ENCODE measurements around the gene MLLT10. TPM values are rescaled to one million over a fixed set of nuclear protein-coding genes. Genes with fewer than 3 reads are reported as not detected.

MLLT10 gene
- total RNA-seq, 1 donor from 2014 or later = 43.3 TPM

GRCh38 chr10:21719502-21719901 lies 185.5 kb downstream of the MLLT10 start:
- Histone ChIP-seq H3K27ac (ENCODE audit: low read depth, low read length) (no peak overlapping the region), H3K36me3 (ENCODE audit: control insufficient read depth in 3 of 3, insufficient read depth in 3 of 3, low read length in 3 of 3) (peaks cover 0 to 7% (median under 1%) of the 10 kb centered on the region in 3 donors), H3K9ac (ENCODE audit: low read depth in 1 of 3, low read length in 3 of 3) (no peak overlapping the region), H3K27me3 (ENCODE audit: control insufficient read depth in 3 of 3, insufficient read depth in 3 of 3, low read length in 3 of 3) (no peaks in the 10 kb centered on the region), H3K4me1 (ENCODE audit: control insufficient read depth in 3 of 3, insufficient read depth in 3 of 3, low read length in 3 of 3) (peaks cover 0 to 4% (median 3%) of the 10 kb centered on the region in 3 donors), H3K4me3 (ENCODE audit: low read length in 3 of 3) (no peak overlapping the region), H3K9me3 (ENCODE audit: control insufficient read depth in 3 of 3, low read length in 3 of 3) (no peaks in the 10 kb centered on the region)

DNA sequence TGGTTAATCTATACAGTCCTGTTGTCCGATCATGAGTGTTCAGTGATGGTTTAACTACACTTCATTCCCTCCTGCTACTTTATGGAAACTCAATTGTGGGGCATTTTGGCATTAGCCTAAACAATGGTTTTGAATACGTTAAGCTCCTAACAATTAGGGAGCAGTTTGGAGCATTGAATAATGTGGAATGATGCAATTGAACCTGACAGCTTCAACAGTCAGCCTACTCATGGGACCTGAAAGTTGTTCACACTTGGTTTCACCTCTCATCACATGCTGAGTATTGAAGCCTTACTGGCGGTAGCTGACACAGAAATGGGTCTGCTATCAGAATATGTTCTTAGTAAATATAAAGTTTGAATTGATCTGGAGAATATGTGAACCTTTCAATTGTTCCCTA lies 186.1 kb downstream of the MLLT10 start:
- H3K27ac ChIP-seq (ENCODE audit: low read depth, low read length) = no peak overlapping the region
- H3K27me3 ChIP-seq (ENCODE audit: control insufficient read depth in 3 of 3, insufficient read depth in 3 of 3, low read length in 3 of 3) = no peaks in the 10 kb centered on the region
- H3K4me1 ChIP-seq (ENCODE audit: control insufficient read depth in 3 of 3, insufficient read depth in 3 of 3, low read length in 3 of 3) = peaks cover 0 to 9% (median 3%) of the 10 kb centered on the region in 3 donors
- peaks cover 0 to 5% (median 0%) of the 10 kb centered on the region in 3 donors for H3K36me3 ChIP-seq (ENCODE audit: control insufficient read depth in 3 of 3, insufficient read depth in 3 of 3, low read length in 3 of 3)
- H3K9me3 ChIP-seq (ENCODE audit: control insufficient read depth in 3 of 3, low read length in 3 of 3) = no peaks in the 10 kb centered on the region
- no peak overlapping the region for H3K9ac ChIP-seq (ENCODE audit: low read depth in 1 of 3, low read length in 3 of 3)
- no peak overlapping the region for H3K4me3 ChIP-seq (ENCODE audit: low read length in 3 of 3)

- H3K4me3 ChIP-seq (ENCODE audit: low read length in 3 of 3) = no peak overlapping the region
- H3K27me3 ChIP-seq (ENCODE audit: control insufficient read depth in 3 of 3, insufficient read depth in 3 of 3, low read length in 3 of 3) = no peaks in the 10 kb centered on the region
- no peaks in the 10 kb centered on the region for H3K9me3 ChIP-seq (ENCODE audit: control insufficient read depth in 3 of 3, low read length in 3 of 3)
- no peak overlapping the region for H3K9ac ChIP-seq (ENCODE audit: low read depth in 1 of 3, low read length in 3 of 3)
- no peak overlapping the region for H3K27ac ChIP-seq (ENCODE audit: low read depth, low read length)
- H3K36me3 ChIP-seq (ENCODE audit: control insufficient read depth in 3 of 3, insufficient read depth in 3 of 3, low read length in 3 of 3) = peaks cover 0 to 5% (median 0%) of the 10 kb centered on the region in 3 donors
- peaks cover 0 to 9% (median 3%) of the 10 kb centered on the region in 3 donors for H3K4me1 ChIP-seq (ENCODE audit: control insufficient read depth in 3 of 3, insufficient read depth in 3 of 3, low read length in 3 of 3)
Observed at GRCh38 chr10:21721000-21721665, 187.1 kb downstream of the MLLT10 start.

GRCh38 chr10:21722209-21722608 lies 188.2 kb downstream of the MLLT10 start:
- H3K4me1 ChIP-seq (ENCODE audit: control insufficient read depth in 3 of 3, insufficient read depth in 3 of 3, low read length in 3 of 3) = peaks cover 0 to 9% (median 3%) of the 10 kb centered on the region in 3 donors
- H3K9me3 ChIP-seq (ENCODE audit: control insufficient read depth in 3 of 3, low read length in 3 of 3) = no peaks in the 10 kb centered on the region
- H3K9ac ChIP-seq (ENCODE audit: low read depth in 1 of 3, low read length in 3 of 3) = no peak overlapping the region
- H3K4me3 ChIP-seq (ENCODE audit: low read length in 3 of 3) = no peak overlapping the region
- peaks cover 0 to 2% (median 2%) of the 10 kb centered on the region in 3 donors for H3K36me3 ChIP-seq (ENCODE audit: control insufficient read depth in 3 of 3, insufficient read depth in 3 of 3, low read length in 3 of 3)
- no peak overlapping the region for H3K27ac ChIP-seq (ENCODE audit: low read depth, low read length)
- H3K27me3 ChIP-seq (ENCODE audit: control insufficient read depth in 3 of 3, insufficient read depth in 3 of 3, low read length in 3 of 3) = no peaks in the 10 kb centered on the region

GRCh38 chr10:21724020-21724589 lies 190.1 kb downstream of the MLLT10 start:
- H3K9ac ChIP-seq (ENCODE audit: low read depth in 1 of 3, low read length in 3 of 3) = no peak overlapping the region
- no peaks in the 10 kb centered on the region for H3K27me3 ChIP-seq (ENCODE audit: control insufficient read depth in 3 of 3, insufficient read depth in 3 of 3, low read length in 3 of 3)
- H3K4me1 ChIP-seq (ENCODE audit: control insufficient read depth in 3 of 3, insufficient read depth in 3 of 3, low read length in 3 of 3) = peaks cover 0 to 9% (median 3%) of the 10 kb centered on the region in 3 donors
- no peak overlapping the region for H3K4me3 ChIP-seq (ENCODE audit: low read length in 3 of 3)
- H3K9me3 ChIP-seq (ENCODE audit: control insufficient read depth in 3 of 3, low read length in 3 of 3) = no peaks in the 10 kb centered on the region
- no peak overlapping the region for H3K27ac ChIP-seq (ENCODE audit: low read depth, low read length)
- peaks cover 0 to 2% (median 0%) of the 10 kb centered on the region in 3 donors for H3K36me3 ChIP-seq (ENCODE audit: control insufficient read depth in 3 of 3, insufficient read depth in 3 of 3, low read length in 3 of 3)

GRCh38 chr10:21724687-21725367 lies 190.8 kb downstream of the MLLT10 start:
- Histone ChIP-seq H3K9me3 (ENCODE audit: control insufficient read depth in 3 of 3, low read length in 3 of 3) (no peaks in the 10 kb centered on the region), H3K4me3 (ENCODE audit: low read length in 3 of 3) (no peak overlapping the region), H3K36me3 (ENCODE audit: control insufficient read depth in 3 of 3, insufficient read depth in 3 of 3, low read length in 3 of 3) (peaks cover 0 to 2% (median 0%) of the 10 kb centered on the region in 3 donors), H3K27ac (ENCODE audit: low read depth, low read length) (no peak overlapping the region), H3K27me3 (ENCODE audit: control insufficient read depth in 3 of 3, insufficient read depth in 3 of 3, low read length in 3 of 3) (no peaks in the 10 kb centered on the region), H3K9ac (ENCODE audit: low read depth in 1 of 3, low read length in 3 of 3) (no peak overlapping the region), H3K4me1 (ENCODE audit: control insufficient read depth in 3 of 3, insufficient read depth in 3 of 3, low read length in 3 of 3) (peaks cover 0 to 9% (median 3%) of the 10 kb centered on the region in 3 donors)

DNA sequence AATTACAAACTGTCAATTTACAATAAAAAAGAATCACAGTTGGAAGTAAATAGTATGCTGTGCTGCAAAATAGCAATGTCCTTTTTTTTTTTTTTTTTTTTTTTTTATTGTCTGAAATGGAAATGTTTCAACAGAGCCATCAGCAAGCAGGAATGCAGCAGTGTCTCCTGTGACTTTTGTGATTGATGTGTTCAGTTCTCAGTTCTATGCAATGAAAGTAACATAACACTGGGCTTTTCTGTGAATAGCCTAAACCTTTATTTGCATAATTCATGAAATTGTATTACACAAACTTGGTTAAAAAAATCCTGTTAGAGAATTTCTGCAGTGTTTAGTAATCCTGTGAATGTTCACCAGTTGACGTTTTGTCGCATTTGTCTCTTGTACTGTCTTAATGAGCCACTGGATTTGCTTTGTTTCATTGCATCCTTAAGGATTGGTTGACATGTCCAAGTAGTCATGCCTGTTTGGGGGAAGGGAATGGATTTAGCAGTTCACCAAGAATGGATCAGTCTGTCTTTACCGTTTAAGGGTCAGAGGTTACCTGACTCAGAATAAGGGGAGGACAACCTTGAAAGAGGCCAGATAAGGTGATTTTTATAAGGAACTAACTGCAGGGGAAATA lies 192.7 kb downstream of the MLLT10 start:
- Histone ChIP-seq H3K36me3 (ENCODE audit: control insufficient read depth in 3 of 3, insufficient read depth in 3 of 3, low read length in 3 of 3) (peaks cover 0 to 6% (median 3%) of the 10 kb centered on the region in 3 donors), H3K4me1 (ENCODE audit: control insufficient read depth in 3 of 3, insufficient read depth in 3 of 3, low read length in 3 of 3) (peaks cover 0 to 9% (median 3%) of the 10 kb centered on the region in 3 donors), H3K27me3 (ENCODE audit: control insufficient read depth in 3 of 3, insufficient read depth in 3 of 3, low read length in 3 of 3) (no peaks in the 10 kb centered on the region), H3K27ac (ENCODE audit: low read depth, low read length) (no peak overlapping the region), H3K9ac (ENCODE audit: low read depth in 1 of 3, low read length in 3 of 3) (no peak overlapping the region), H3K9me3 (ENCODE audit: control insufficient read depth in 3 of 3, low read length in 3 of 3) (no peaks in the 10 kb centered on the region), H3K4me3 (ENCODE audit: low read length in 3 of 3) (no peak overlapping the region)

DNA sequence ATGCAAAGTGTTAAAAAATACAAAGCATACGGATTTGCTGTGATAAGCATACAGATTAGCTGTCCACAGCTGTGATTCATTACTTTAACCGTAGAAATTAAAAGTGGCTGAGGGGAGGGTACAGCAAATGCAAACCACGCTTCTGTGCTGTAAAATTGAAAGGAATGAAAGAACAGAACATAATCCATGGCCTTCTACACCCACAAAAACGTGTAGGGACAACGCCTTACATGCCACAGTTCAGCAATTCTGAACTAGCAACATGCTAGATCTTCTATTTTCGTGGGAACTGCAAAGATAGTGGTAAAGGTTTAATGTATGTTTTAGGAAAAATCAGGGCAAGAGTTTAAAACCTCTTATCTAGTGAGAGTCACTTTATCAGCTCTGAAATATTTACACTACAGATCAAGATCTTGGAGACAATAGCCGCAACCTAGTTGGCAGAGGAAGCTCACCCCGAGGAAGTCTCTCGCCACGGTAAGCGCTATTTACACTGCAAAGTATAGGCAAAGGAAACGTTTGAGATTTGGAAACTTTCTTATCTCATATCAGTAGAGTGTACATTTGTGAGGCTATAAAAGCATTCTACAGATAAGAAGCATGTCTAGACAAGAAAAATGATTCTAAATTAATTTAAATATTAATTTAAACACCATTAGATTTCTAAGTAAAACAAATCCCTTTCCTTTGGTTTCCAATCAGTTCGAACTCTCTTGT lies 193.6 kb downstream of the MLLT10 start:
- no peak overlapping the region for H3K27ac ChIP-seq (ENCODE audit: low read depth, low read length)
- no peaks in the 10 kb centered on the region for H3K27me3 ChIP-seq (ENCODE audit: control insufficient read depth in 3 of 3, insufficient read depth in 3 of 3, low read length in 3 of 3)
- H3K9me3 ChIP-seq (ENCODE audit: control insufficient read depth in 3 of 3, low read length in 3 of 3) = no peaks in the 10 kb centered on the region
- H3K4me3 ChIP-seq (ENCODE audit: low read length in 3 of 3) = no peak overlapping the region
- H3K9ac ChIP-seq (ENCODE audit: low read depth in 1 of 3, low read length in 3 of 3) = no peak overlapping the region
- peaks cover 0 to 6% (median 3%) of the 10 kb centered on the region in 3 donors for H3K36me3 ChIP-seq (ENCODE audit: control insufficient read depth in 3 of 3, insufficient read depth in 3 of 3, low read length in 3 of 3)
- H3K4me1 ChIP-seq (ENCODE audit: control insufficient read depth in 3 of 3, insufficient read depth in 3 of 3, low read length in 3 of 3) = peaks cover 0 to 9% (median 3%) of the 10 kb centered on the region in 3 donors

- Histone ChIP-seq H3K27ac (ENCODE audit: low read depth, low read length) (no peak overlapping the region), H3K9ac (ENCODE audit: low read depth in 1 of 3, low read length in 3 of 3) (no peak overlapping the region), H3K4me1 (ENCODE audit: control insufficient read depth in 3 of 3, insufficient read depth in 3 of 3, low read length in 3 of 3) (peaks cover 0 to 9% (median 3%) of the 10 kb centered on the region in 3 donors), H3K9me3 (ENCODE audit: control insufficient read depth in 3 of 3, low read length in 3 of 3) (no peaks in the 10 kb centered on the region), H3K4me3 (ENCODE audit: low read length in 3 of 3) (no peak overlapping the region), H3K36me3 (ENCODE audit: control insufficient read depth in 3 of 3, insufficient read depth in 3 of 3, low read length in 3 of 3) (peaks cover 0 to 8% (median 6%) of the 10 kb centered on the region in 3 donors), H3K27me3 (ENCODE audit: control insufficient read depth in 3 of 3, insufficient read depth in 3 of 3, low read length in 3 of 3) (no peaks in the 10 kb centered on the region)
Observed at GRCh38 chr10:21728618-21729017, 194.6 kb downstream of the MLLT10 start.
